ENCODE results near the gene FRMD4A.

The FRMD4A gene

GRCh38 chr10:13946209-13946460, 384.6 kb downstream of the FRMD4A start:
- TF ChIP-seq, protein P1, sequence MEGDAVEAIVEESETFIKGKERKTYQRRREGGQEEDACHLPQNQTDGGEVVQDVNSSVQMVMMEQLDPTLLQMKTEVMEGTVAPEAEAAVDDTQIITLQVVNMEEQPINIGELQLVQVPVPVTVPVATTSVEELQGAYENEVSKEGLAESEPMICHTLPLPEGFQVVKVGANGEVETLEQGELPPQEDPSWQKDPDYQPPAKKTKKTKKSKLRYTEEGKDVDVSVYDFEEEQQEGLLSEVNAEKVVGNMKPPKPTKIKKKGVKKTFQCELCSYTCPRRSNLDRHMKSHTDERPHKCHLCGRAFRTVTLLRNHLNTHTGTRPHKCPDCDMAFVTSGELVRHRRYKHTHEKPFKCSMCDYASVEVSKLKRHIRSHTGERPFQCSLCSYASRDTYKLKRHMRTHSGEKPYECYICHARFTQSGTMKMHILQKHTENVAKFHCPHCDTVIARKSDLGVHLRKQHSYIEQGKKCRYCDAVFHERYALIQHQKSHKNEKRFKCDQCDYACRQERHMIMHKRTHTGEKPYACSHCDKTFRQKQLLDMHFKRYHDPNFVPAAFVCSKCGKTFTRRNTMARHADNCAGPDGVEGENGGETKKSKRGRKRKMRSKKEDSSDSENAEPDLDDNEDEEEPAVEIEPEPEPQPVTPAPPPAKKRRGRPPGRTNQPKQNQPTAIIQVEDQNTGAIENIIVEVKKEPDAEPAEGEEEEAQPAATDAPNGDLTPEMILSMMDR (conservative IDR thresholded peaks at IDR 0.05; ENCODE audit: control insufficient read depth, insufficient read depth, low read depth, low read length) = no peak
- no peak overlapping the region for H3K4me3 ChIP-seq (ENCODE audit: control insufficient read depth, low read depth, low read length)
- no peak for DNase-seq (ENCODE audit: low read depth)

GRCh38 chr10:13945390-13946208, 385.1 kb downstream of the FRMD4A start:
- DNase-seq (ENCODE audit: low read depth) = peak; percentile 24
- H3K4me3 ChIP-seq (ENCODE audit: control insufficient read depth, low read depth, low read length) = no peak overlapping the region
- TF ChIP-seq, protein P1 (conservative IDR thresholded peaks at IDR 0.05; ENCODE audit: control insufficient read depth, insufficient read depth, low read depth, low read length) = no peak

- TF ChIP-seq, protein P1 (conservative IDR thresholded peaks at IDR 0.05; ENCODE audit: control insufficient read depth, insufficient read depth, low read depth, low read length) = no peak
- no peak overlapping the region for H3K4me3 ChIP-seq (ENCODE audit: control insufficient read depth, low read depth, low read length)
- no peak for DNase-seq (ENCODE audit: low read depth)
Observed at GRCh38 chr10:13944823-13945222, 385.9 kb downstream of the FRMD4A start.

DNA sequence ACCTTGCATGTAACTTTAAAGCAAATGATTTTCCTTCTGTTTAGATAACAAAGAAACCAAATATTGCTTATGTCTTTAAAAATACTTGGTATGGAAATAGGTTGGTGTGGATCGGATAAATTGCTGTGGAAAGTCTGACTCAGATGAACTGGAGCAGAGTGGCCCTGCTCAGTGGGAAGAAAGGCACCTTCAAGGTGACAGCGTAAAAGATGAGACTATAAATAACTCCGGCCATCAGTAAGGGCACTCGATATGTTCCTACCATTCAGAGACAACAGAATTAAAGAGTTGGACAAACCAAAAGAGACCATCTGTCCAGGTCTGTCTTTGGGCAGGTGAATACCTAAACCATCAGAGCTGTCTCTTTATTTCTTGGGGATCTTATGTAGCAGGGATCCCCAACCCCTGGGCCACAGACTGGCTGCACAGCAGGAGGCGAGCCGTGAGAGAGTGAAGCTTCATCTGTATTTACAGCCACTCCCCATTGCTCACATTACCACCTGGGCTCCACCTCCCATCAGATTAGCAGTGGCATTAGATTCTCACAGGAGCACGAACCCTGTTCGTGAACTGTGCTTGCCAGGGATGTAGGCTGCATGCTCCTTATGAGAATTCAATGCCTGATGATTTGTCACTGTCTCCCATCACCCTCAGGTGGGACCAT, 386.9 kb downstream of the FRMD4A start:
- H3K4me3 ChIP-seq (ENCODE audit: control insufficient read depth, low read depth, low read length) = no peak overlapping the region
- TF ChIP-seq, protein P1 (conservative IDR thresholded peaks at IDR 0.05; ENCODE audit: control insufficient read depth, insufficient read depth, low read depth, low read length) = no peak
- DNase-seq (ENCODE audit: low read depth) = no peak

- TF ChIP-seq, protein P1 (conservative IDR thresholded peaks at IDR 0.05; ENCODE audit: control insufficient read depth, insufficient read depth, low read depth, low read length) = no peak
- no peak for DNase-seq (ENCODE audit: low read depth)
Observed at GRCh38 chr10:13942035-13942434, 388.7 kb downstream of the FRMD4A start.

DNA sequence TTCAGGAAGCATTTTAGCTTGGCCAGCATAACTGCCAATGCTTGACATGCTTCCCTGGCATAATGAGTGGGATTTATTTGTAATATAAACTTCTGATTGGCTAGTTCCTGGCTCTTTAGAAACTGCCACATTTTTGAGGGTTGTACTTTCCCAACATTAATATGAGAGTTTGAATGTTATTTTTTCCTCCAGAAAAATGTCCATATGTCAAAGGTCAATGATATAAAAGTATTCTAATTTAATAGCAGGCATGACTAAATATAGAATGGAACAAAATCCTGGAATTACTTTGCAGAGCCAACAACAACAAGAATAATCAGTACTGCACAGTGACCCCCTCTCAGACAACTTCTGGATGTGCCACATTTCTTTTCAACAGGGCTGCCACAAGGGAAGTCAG, 391.3 kb downstream of the FRMD4A start:
- peak; percentile 30 for DNase-seq (ENCODE audit: low read depth)
- TF ChIP-seq, protein P1 (conservative IDR thresholded peaks at IDR 0.05; ENCODE audit: control insufficient read depth, insufficient read depth, low read depth, low read length) = no peak
- H3K4me3 ChIP-seq (ENCODE audit: control insufficient read depth, low read depth, low read length) = no peak overlapping the region

More at GRCh38 chr10:13942035-13942434, 388.7 kb downstream of the FRMD4A start:
- H3K4me3 ChIP-seq (ENCODE audit: control insufficient read depth, low read depth, low read length) = no peak overlapping the region
